Measurements from ENCODE around the gene FOXL3. TPM values are rescaled to one million over a fixed set of nuclear protein-coding genes. Genes with fewer than 3 reads are reported as not detected.

Gene FOXL3
- total RNA-seq, 1 donor from 2014 or later, result not detected

- intact Hi-C loops (cut with micrococcal nuclease), result no loop called here
- TF ChIP-seq CTCF (IDR thresholded peaks at IDR 0.05; ENCODE audit: borderline replicate concordance), result no peak
- Histone ChIP-seq H3K9me3 (replicated peaks) (no peaks in the 10 kb centered on the region), H3K27ac (replicated peaks) (no peak overlapping the region), H3K36me3 (peaks cover 47% of the 10 kb centered on the region), H3K4me3 (no peak overlapping the region), H3K4me1 (peaks cover 9% of the 10 kb centered on the region), H3K27me3 (ENCODE audit: low read depth) (no peaks in the 10 kb centered on the region)
- DNase-seq, result no peak
Measured at GRCh38 chr7:245574-246295, 44.2 kb upstream of the FOXL3 start.

GRCh38 chr7:246451-246850 lies 43.5 kb upstream of the FOXL3 start:
- no peak for DNase-seq
- intact Hi-C loops (cut with micrococcal nuclease), result no loop called here

DNA sequence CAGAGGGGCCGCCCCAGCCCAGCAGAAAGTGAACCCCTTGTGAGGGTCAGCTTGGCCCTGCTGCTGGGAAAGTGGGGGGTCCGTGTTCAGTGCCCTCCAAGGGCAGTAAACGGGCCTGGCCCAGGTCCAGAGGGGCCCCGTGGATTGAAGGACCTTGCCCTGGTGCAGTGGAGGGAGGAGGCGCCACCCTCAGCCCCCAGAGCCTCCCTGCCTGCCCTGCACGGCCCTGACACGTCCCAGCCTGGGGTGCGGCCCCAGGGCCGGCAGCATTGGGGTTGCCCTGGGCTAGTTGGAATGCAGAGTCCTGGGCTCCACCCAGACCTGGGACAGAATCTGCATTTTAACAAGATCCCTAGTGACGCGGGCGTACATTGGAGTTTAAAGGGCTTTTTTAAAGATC lies 42.8 kb upstream of the FOXL3 start:
- no peak for DNase-seq
- no peaks in the 10 kb centered on the region for H3K4me1 ChIP-seq
- no peaks in the 10 kb centered on the region for H3K9me3 ChIP-seq (replicated peaks)
- no peaks in the 10 kb centered on the region for H3K27me3 ChIP-seq (ENCODE audit: low read depth)
- intact Hi-C loops (cut with micrococcal nuclease), result no loop called here
- TF ChIP-seq CTCF (IDR thresholded peaks at IDR 0.05; ENCODE audit: borderline replicate concordance), result no peak
- H3K27ac ChIP-seq (replicated peaks), result no peak overlapping the region
- peaks cover 61% of the 10 kb centered on the region for H3K36me3 ChIP-seq
- H3K4me3 ChIP-seq, result no peak overlapping the region

More at GRCh38 chr7:246451-246850, 43.5 kb upstream of the FOXL3 start:
- Histone ChIP-seq H3K27ac (replicated peaks) (no peak overlapping the region), H3K27me3 (ENCODE audit: low read depth) (no peaks in the 10 kb centered on the region), H3K4me1 (peaks cover 1% of the 10 kb centered on the region), H3K4me3 (no peak overlapping the region), H3K36me3 (peaks cover 54% of the 10 kb centered on the region), H3K9me3 (replicated peaks) (no peaks in the 10 kb centered on the region)
- no peak for TF ChIP-seq CTCF (IDR thresholded peaks at IDR 0.05; ENCODE audit: borderline replicate concordance)

DNA sequence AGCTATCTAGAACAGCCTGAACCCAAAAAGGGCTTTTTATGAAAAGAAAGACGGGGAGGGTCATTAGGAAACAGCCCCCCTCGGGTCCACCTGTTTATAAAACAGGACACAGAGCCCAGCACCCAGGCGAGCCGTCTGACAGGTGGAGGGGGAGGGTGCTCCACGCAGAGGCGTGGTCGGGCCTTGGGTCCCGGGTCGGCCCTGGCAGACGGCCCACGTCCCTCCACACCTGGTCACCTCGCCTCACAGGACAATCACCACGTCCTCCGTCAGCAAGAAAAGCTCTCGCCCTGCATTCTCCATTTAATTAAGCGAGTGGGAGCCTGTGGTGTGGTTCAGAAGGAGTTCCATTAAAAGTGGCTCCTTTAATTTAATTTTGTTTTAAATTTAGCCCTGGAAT lies 42.3 kb upstream of the FOXL3 start:
- Histone ChIP-seq H3K36me3 (peaks cover 66% of the 10 kb centered on the region), H3K27me3 (ENCODE audit: low read depth) (no peaks in the 10 kb centered on the region), H3K27ac (replicated peaks) (no peak overlapping the region), H3K4me1 (no peaks in the 10 kb centered on the region), H3K9me3 (replicated peaks) (no peaks in the 10 kb centered on the region), H3K4me3 (no peak overlapping the region)
- no peak for TF ChIP-seq CTCF (IDR thresholded peaks at IDR 0.05; ENCODE audit: borderline replicate concordance)
- DNase-seq, result no peak
- intact Hi-C loops (cut with micrococcal nuclease), result no loop called here

- no peaks in the 10 kb centered on the region for H3K27me3 ChIP-seq (ENCODE audit: low read depth)
- H3K36me3 ChIP-seq, result peaks cover 77% of the 10 kb centered on the region
- H3K27ac ChIP-seq (replicated peaks), result no peak overlapping the region
- intact Hi-C loops (cut with micrococcal nuclease), result no loop called here
- no peak for DNase-seq
- no peak for TF ChIP-seq CTCF (IDR thresholded peaks at IDR 0.05; ENCODE audit: borderline replicate concordance)
- H3K9me3 ChIP-seq (replicated peaks), result no peaks in the 10 kb centered on the region
- H3K4me3 ChIP-seq, result no peak overlapping the region
- no peaks in the 10 kb centered on the region for H3K4me1 ChIP-seq
Measured at GRCh38 chr7:248732-249435, 41.1 kb upstream of the FOXL3 start.

Measured in left ventricle myocardium inferior (tissue), 1 donor.